ENCODE measurements around the gene GUK1.

The GUK1 gene

DNA sequence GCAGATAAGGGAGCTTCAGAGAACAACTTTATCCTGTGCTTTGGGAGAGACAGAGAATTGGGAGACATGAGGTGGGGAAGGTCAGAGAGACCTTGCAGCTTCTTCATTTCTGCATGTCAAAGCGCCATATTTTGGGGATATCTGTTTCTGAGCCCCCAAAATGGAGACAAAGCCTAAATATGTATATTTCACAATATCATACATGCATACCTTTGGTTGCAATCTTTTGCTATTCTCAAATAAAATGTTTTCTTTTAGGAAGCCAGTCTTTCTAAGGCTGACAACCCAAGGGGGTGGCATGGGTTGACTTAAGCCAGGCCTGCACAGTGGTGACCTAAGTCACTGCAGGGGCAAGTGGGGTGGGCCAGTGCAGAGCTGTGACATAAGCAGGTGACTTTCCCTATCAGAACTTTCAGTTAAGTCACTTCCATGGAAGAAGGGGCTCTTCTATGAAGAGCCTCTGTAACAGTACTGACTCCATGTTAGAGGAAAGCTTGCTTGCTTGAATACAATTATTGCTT is 17.1 kb upstream of the GUK1 start:
- H3K27me3 ChIP-seq (ENCODE audit: control insufficient read depth in 1 of 2, insufficient read depth in 1 of 2, low read length in 2 of 2): peaks cover 3 to 42% of the 10 kb centered on the region in 2 experiments
- no peak overlapping the region for H3K4me3 ChIP-seq (ENCODE audit: insufficient read depth in 1 of 2, low read depth in 1 of 2, low read length in 2 of 2)
- H2AK5ac ChIP-seq (ENCODE audit: low read length, severe bottlenecking): no peak overlapping the region
- no peak overlapping the region for H4K8ac ChIP-seq (ENCODE audit: low read length)
- no peak overlapping the region for H3K4me2 ChIP-seq (ENCODE audit: low read length, poor library complexity, severe bottlenecking)
- H2BK15ac ChIP-seq (ENCODE audit: low read depth, poor library complexity, severe bottlenecking): no peak overlapping the region
- H3K18ac ChIP-seq (ENCODE audit: low read depth in 1 of 2, low read length in 2 of 2): no peak overlapping the region
- DNase-seq: no peak
- H3K9ac ChIP-seq (ENCODE audit: low read length): no peak overlapping the region
- H3K27ac ChIP-seq (ENCODE audit: low read length, poor library complexity, severe bottlenecking): no peak overlapping the region
- H3K4me1 ChIP-seq (ENCODE audit: control insufficient read depth, insufficient read depth, low read depth, low read length): no peaks in the 10 kb centered on the region
- no peaks in the 10 kb centered on the region for H3K9me3 ChIP-seq (ENCODE audit: control insufficient read depth, low read length)
- no CpG with 5 or more reads among the region's 1 CpG for WGBS
- H2BK5ac ChIP-seq (ENCODE audit: low read depth, low read length, poor library complexity, severe bottlenecking): no peak overlapping the region
- H3K14ac ChIP-seq (ENCODE audit: low read length in 2 of 2): no peak overlapping the region
- H3K4ac ChIP-seq (ENCODE audit: low read depth in 1 of 2, low read length in 2 of 2): no peak overlapping the region
- H2BK12ac ChIP-seq (ENCODE audit: low read length in 2 of 2): no peak overlapping the region
- no peak overlapping the region for H2BK120ac ChIP-seq (ENCODE audit: low read depth, low read length)
- H2AFZ ChIP-seq (ENCODE audit: low read depth, low read length): no peak overlapping the region
- H3K23ac ChIP-seq (ENCODE audit: low read length in 2 of 2): no peak overlapping the region
- H3K36me3 ChIP-seq (ENCODE audit: control insufficient read depth in 1 of 2, insufficient read depth in 2 of 2, low read depth in 1 of 2, low read length in 2 of 2): no peaks in the 10 kb centered on the region
- no peaks in the 10 kb centered on the region for H3K79me1 ChIP-seq (replicated peaks; ENCODE audit: low read length, poor library complexity, severe bottlenecking)
- no peak overlapping the region for H4K91ac ChIP-seq (ENCODE audit: low read length)

DNA sequence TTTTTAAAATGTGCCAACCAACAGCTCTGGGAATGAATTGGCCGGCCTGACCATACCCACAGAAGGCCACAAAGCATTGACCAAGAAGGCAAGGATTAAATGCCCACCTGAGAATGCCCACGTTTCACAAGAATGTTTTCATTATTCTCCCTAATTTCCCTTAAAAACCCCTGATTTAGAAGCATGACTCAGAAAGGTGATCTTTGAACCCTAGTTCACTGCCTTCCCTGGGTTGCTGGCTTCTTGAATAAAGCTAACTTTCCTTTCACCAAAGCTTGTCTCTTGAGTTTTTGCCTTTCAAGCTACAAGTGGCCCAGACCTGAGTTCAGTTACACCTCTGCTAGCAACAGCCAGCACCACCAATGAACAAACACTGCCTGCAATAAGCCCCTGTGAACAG is 16.6 kb upstream of the GUK1 start:
- H3K27ac ChIP-seq (ENCODE audit: low read length, poor library complexity, severe bottlenecking): no peak overlapping the region
- no peak overlapping the region for H3K23ac ChIP-seq (ENCODE audit: low read length in 2 of 2)
- H3K27me3 ChIP-seq (ENCODE audit: control insufficient read depth in 1 of 2, insufficient read depth in 1 of 2, low read length in 2 of 2): peaks cover 3 to 42% of the 10 kb centered on the region in 2 experiments
- no peak overlapping the region for H3K4me3 ChIP-seq (ENCODE audit: insufficient read depth in 1 of 2, low read depth in 1 of 2, low read length in 2 of 2)
- H2BK12ac ChIP-seq (ENCODE audit: low read length in 2 of 2): no peak overlapping the region
- H3K4me1 ChIP-seq (ENCODE audit: control insufficient read depth, insufficient read depth, low read depth, low read length): no peaks in the 10 kb centered on the region
- no peak overlapping the region for H2AK5ac ChIP-seq (ENCODE audit: low read length, severe bottlenecking)
- no peaks in the 10 kb centered on the region for H3K36me3 ChIP-seq (ENCODE audit: control insufficient read depth in 1 of 2, insufficient read depth in 2 of 2, low read depth in 1 of 2, low read length in 2 of 2)
- H3K18ac ChIP-seq (ENCODE audit: low read depth in 1 of 2, low read length in 2 of 2): no peak overlapping the region
- H2BK120ac ChIP-seq (ENCODE audit: low read depth, low read length): no peak overlapping the region
- no peak overlapping the region for H3K9ac ChIP-seq (ENCODE audit: low read length)
- no peak overlapping the region for H4K8ac ChIP-seq (ENCODE audit: low read length)
- H2AFZ ChIP-seq (ENCODE audit: low read depth, low read length): no peak overlapping the region
- H4K91ac ChIP-seq (ENCODE audit: low read length): no peak overlapping the region
- no peak overlapping the region for H2BK5ac ChIP-seq (ENCODE audit: low read depth, low read length, poor library complexity, severe bottlenecking)
- WGBS: 52% methylated on average over 2 of the region's 2 CpGs
- H2BK15ac ChIP-seq (ENCODE audit: low read depth, poor library complexity, severe bottlenecking): no peak overlapping the region
- no peaks in the 10 kb centered on the region for H3K79me1 ChIP-seq (replicated peaks; ENCODE audit: low read length, poor library complexity, severe bottlenecking)
- no peak overlapping the region for H3K14ac ChIP-seq (ENCODE audit: low read length in 2 of 2)
- no peak for DNase-seq
- no peak overlapping the region for H3K4me2 ChIP-seq (ENCODE audit: low read length, poor library complexity, severe bottlenecking)
- no peak overlapping the region for H3K4ac ChIP-seq (ENCODE audit: low read depth in 1 of 2, low read length in 2 of 2)
- no peaks in the 10 kb centered on the region for H3K9me3 ChIP-seq (ENCODE audit: control insufficient read depth, low read length)

DNA sequence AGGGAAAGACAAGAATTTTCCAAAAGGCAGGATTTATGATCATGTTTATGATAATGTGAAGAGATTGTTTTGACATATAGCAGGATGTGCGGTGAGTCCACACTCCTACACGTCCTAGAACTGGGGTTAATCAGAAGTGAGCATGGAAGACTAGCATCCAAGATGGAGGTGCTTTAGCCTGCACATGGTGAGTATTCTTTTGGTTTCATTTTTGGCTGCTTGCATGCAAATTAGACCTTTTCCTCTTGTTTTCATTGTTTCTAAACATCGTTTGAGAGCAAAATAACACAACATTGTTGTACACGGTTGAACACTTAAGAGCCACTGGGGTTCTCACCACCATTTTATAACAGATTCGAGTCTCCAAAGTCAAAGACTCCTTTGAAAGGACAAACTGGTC is 14.9 kb upstream of the GUK1 start:
- Histone ChIP-seq H2AFZ (ENCODE audit: low read depth, low read length) (no peak overlapping the region), H2BK15ac (ENCODE audit: low read depth, poor library complexity, severe bottlenecking) (no peak overlapping the region), H3K9me3 (ENCODE audit: control insufficient read depth, low read length) (no peaks in the 10 kb centered on the region), H3K27ac (ENCODE audit: low read length, poor library complexity, severe bottlenecking) (no peak overlapping the region), H3K14ac (ENCODE audit: low read length in 2 of 2) (no peak overlapping the region), H3K4ac (ENCODE audit: low read depth in 1 of 2, low read length in 2 of 2) (no peak overlapping the region), H3K23ac (ENCODE audit: low read length in 2 of 2) (no peak overlapping the region), H2BK120ac (ENCODE audit: low read depth, low read length) (no peak overlapping the region), H3K18ac (ENCODE audit: low read depth in 1 of 2, low read length in 2 of 2) (no peak overlapping the region), H3K36me3 (ENCODE audit: control insufficient read depth in 1 of 2, insufficient read depth in 2 of 2, low read depth in 1 of 2, low read length in 2 of 2) (no peaks in the 10 kb centered on the region), H3K79me1 (replicated peaks; ENCODE audit: low read length, poor library complexity, severe bottlenecking) (no peaks in the 10 kb centered on the region), H3K27me3 (ENCODE audit: control insufficient read depth in 1 of 2, insufficient read depth in 1 of 2, low read length in 2 of 2) (peaks cover 8 to 42% of the 10 kb centered on the region in 2 experiments), H3K4me1 (ENCODE audit: control insufficient read depth, insufficient read depth, low read depth, low read length) (no peaks in the 10 kb centered on the region), H3K9ac (ENCODE audit: low read length) (no peak overlapping the region), H3K4me2 (ENCODE audit: low read length, poor library complexity, severe bottlenecking) (no peak overlapping the region), H3K4me3 (ENCODE audit: insufficient read depth in 1 of 2, low read depth in 1 of 2, low read length in 2 of 2) (no peak overlapping the region), H2BK5ac (ENCODE audit: low read depth, low read length, poor library complexity, severe bottlenecking) (no peak overlapping the region), H2AK5ac (ENCODE audit: low read length, severe bottlenecking) (no peak overlapping the region), H4K91ac (ENCODE audit: low read length) (no peak overlapping the region), H4K8ac (ENCODE audit: low read length) (no peak overlapping the region), H2BK12ac (ENCODE audit: low read length in 2 of 2) (no peak overlapping the region)
- 67% methylated on average over 5 of the region's 5 CpGs for WGBS
- DNase-seq: no peak

DNA sequence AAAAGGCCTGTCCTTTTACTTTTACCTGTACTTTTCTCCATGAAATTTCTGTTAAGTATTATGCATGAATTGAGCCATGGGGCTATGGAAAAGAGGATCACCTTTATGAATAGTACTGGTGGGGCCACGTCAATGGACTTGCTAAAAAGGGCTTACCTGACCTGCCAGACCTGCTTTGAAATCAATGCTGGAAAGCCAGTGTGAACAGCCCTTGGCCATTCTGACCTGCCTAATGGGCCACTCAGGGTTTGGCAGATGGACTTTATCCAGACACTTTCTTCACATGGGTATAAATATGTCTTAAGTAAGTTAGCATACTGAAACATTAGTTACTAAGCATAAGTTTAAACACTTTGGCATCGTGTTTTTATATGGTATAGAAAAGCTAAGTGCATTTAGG is 8.3 kb upstream of the GUK1 start:
- Histone ChIP-seq H2BK5ac (ENCODE audit: low read depth, low read length, poor library complexity, severe bottlenecking) (no peak overlapping the region), H3K79me1 (replicated peaks; ENCODE audit: low read length, poor library complexity, severe bottlenecking) (no peaks in the 10 kb centered on the region), H4K91ac (ENCODE audit: low read length) (no peak overlapping the region), H3K14ac (ENCODE audit: low read length in 2 of 2) (no peak overlapping the region), H2BK120ac (ENCODE audit: low read depth, low read length) (no peak overlapping the region), H3K9ac (ENCODE audit: low read length) (no peak overlapping the region), H3K27me3 (ENCODE audit: control insufficient read depth in 1 of 2, insufficient read depth in 1 of 2, low read length in 2 of 2) (peaks cover 29 to 39% of the 10 kb centered on the region in 2 experiments), H3K36me3 (ENCODE audit: control insufficient read depth in 1 of 2, insufficient read depth in 2 of 2, low read depth in 1 of 2, low read length in 2 of 2) (no peaks in the 10 kb centered on the region), H2BK12ac (ENCODE audit: low read length in 2 of 2) (no peak overlapping the region), H2AFZ (ENCODE audit: low read depth, low read length) (no peak overlapping the region), H2AK5ac (ENCODE audit: low read length, severe bottlenecking) (no peak overlapping the region), H3K18ac (ENCODE audit: low read depth in 1 of 2, low read length in 2 of 2) (no peak overlapping the region), H2BK15ac (ENCODE audit: low read depth, poor library complexity, severe bottlenecking) (no peak overlapping the region), H3K4me1 (ENCODE audit: control insufficient read depth, insufficient read depth, low read depth, low read length) (no peaks in the 10 kb centered on the region), H3K4ac (ENCODE audit: low read depth in 1 of 2, low read length in 2 of 2) (no peak overlapping the region), H3K23ac (ENCODE audit: low read length in 2 of 2) (no peak overlapping the region), H3K4me3 (ENCODE audit: insufficient read depth in 1 of 2, low read depth in 1 of 2, low read length in 2 of 2) (no peak overlapping the region), H3K4me2 (ENCODE audit: low read length, poor library complexity, severe bottlenecking) (no peak overlapping the region), H3K9me3 (ENCODE audit: control insufficient read depth, low read length) (no peaks in the 10 kb centered on the region), H3K27ac (ENCODE audit: low read length, poor library complexity, severe bottlenecking) (no peak overlapping the region), H4K8ac (ENCODE audit: low read length) (no peak overlapping the region)
- no peak for DNase-seq
- 71% methylated on average over 2 of the region's 2 CpGs for WGBS
